ENCODE results near the gene MRPL38.
"Not testable (repeated sequence)": the region's sequence is repeated elsewhere in the genome, so short reads cannot be mapped to it uniquely, and the experiment has no call there.

MRPL38 gene

GRCh38 chr17:75896415-75897159 lies 8.1 kb downstream of the MRPL38 start, which contains the start of gene TRIM65:
Gene TRIM65 (minus strand): TSS chr17:75896951. CDS start chr17:75896937, 14 bp downstream.
- peak; percentile 23 for DNase-seq (ENCODE audit: low read depth)

- no peak for DNase-seq (ENCODE audit: low read depth)
Observed at GRCh38 chr17:75895370-75896155, 9.1 kb downstream of the MRPL38 start.

GRCh38 chr17:75894049-75894733 lies 10.5 kb downstream of the MRPL38 start:
- no peak for DNase-seq (ENCODE audit: low read depth)

GRCh38 chr17:75893305-75894048 lies 11.2 kb downstream of the MRPL38 start:
- no peak for DNase-seq (ENCODE audit: low read depth)

- DNase-seq (ENCODE audit: low read depth), result no peak
Observed at GRCh38 chr17:75892556-75893224, 12.0 kb downstream of the MRPL38 start.

- no peak for DNase-seq (ENCODE audit: low read depth)
Observed at GRCh38 chr17:75891605-75892555, 12.8 kb downstream of the MRPL38 start.

- no peak for DNase-seq (ENCODE audit: low read depth)
Observed at GRCh38 chr17:75891022-75891604, 13.6 kb downstream of the MRPL38 start.

- DNase-seq (ENCODE audit: low read depth), result no peak
Observed at GRCh38 chr17:75889454-75889853, 15.2 kb downstream of the MRPL38 start.

GRCh38 chr17:75888484-75888883 lies 16.2 kb downstream of the MRPL38 start:
- DNase-seq (ENCODE audit: low read depth), result no peak

GRCh38 chr17:75885860-75886259 lies 18.8 kb downstream of the MRPL38 start:
- not testable (repeated sequence) for DNase-seq (ENCODE audit: low read depth)

GRCh38 chr17:75885431-75885830 lies 19.3 kb downstream of the MRPL38 start:
- no peak for DNase-seq (ENCODE audit: low read depth)

- no peak for DNase-seq (ENCODE audit: low read depth)
Observed at GRCh38 chr17:75881678-75882454, 22.8 kb downstream of the MRPL38 start.

- DNase-seq (ENCODE audit: low read depth), result no peak
Observed at GRCh38 chr17:75880266-75880665, 24.4 kb downstream of the MRPL38 start.

GRCh38 chr17:75878174-75878998 lies 26.3 kb downstream of the MRPL38 start, which contains the start of gene TRIM47:
Gene TRIM47 (minus strand): TSS chr17:75878581. CDS start chr17:75878548, 33 bp downstream.
- DNase-seq (ENCODE audit: low read depth), result no peak

- DNase-seq (ENCODE audit: low read depth), result no peak
Observed at GRCh38 chr17:75877752-75878173, 26.9 kb downstream of the MRPL38 start.

GRCh38 chr17:75876938-75877751 lies 27.5 kb downstream of the MRPL38 start:
- no peak for DNase-seq (ENCODE audit: low read depth)
